Mesodermal cell (in vitro differentiated cells): Measurements from ENCODE around the gene FATE1.

Experiments used
- H3K27ac ChIP-seq: 2 replicates; pipeline ENCODE4 v1.7.0; 2013; ENCODE audit warnings: mild to moderate bottlenecking, low read depth, low read length, moderate library complexity; ENCODE audit not compliant: severe bottlenecking
- H3K36me3 ChIP-seq: 2 replicates; pipeline ENCODE4 v1.7.1; 2013; ENCODE audit warnings: mild to moderate bottlenecking, low read length, moderate library complexity; ENCODE audit not compliant: control insufficient read depth, insufficient read depth
- H3K4me1 ChIP-seq: one replicate; pipeline ENCODE4 v1.7.1; 2013; ENCODE audit warnings: mild to moderate bottlenecking, low read length; ENCODE audit not compliant: insufficient read depth, control insufficient read depth, poor library complexity, severe bottlenecking
- H3K4me3 ChIP-seq: 2 replicates; pipeline ENCODE4 v1.7.0; 2013; ENCODE audit warnings: low read length, control low read depth, mild to moderate bottlenecking; ENCODE audit not compliant: insufficient read depth, poor library complexity, severe bottlenecking; ENCODE audit errors: extremely low read depth
- H3K9me3 ChIP-seq: 2 replicates; pipeline ENCODE4 v1.7.1; 2013; ENCODE audit warnings: mild to moderate bottlenecking, low read length, moderate library complexity; ENCODE audit not compliant: control insufficient read depth
- WGBS, 2 experiments: methylation state at CpG; one replicate each; pipeline ENCODE4 v1.1.5; 2013; ENCODE audit warnings: missing lambda C conversion rate in 2 of 2; ENCODE audit not compliant: insufficient coverage in 2 of 2; 5-methylcytosine and 5-hydroxymethylcytosine counted together

FATE1 gene

GRCh38 chrX:151742311-151742710, 26.5 kb downstream of the FATE1 start:
- Histone ChIP-seq H3K4me3 (no peak overlapping the region), H3K4me1 (no peaks in the 10 kb centered on the region), H3K36me3 (no peaks in the 10 kb centered on the region), H3K27ac (no peak overlapping the region), H3K9me3 (no peaks in the 10 kb centered on the region)
- 83% methylated on average over 1 of the region's 5 CpGs; no CpG with 5 or more reads in 1 of the 2 experiments for WGBS, 2 experiments

GRCh38 chrX:151743651-151744470, 28.0 kb downstream of the FATE1 start:
- no peak overlapping the region for H3K27ac ChIP-seq
- H3K4me3 ChIP-seq: no peak overlapping the region
- no peaks in the 10 kb centered on the region for H3K9me3 ChIP-seq
- no peaks in the 10 kb centered on the region for H3K4me1 ChIP-seq
- H3K36me3 ChIP-seq: no peaks in the 10 kb centered on the region
- 93% methylated on average over 12 to 18 of the region's 21 CpGs for WGBS, 2 experiments

DNA sequence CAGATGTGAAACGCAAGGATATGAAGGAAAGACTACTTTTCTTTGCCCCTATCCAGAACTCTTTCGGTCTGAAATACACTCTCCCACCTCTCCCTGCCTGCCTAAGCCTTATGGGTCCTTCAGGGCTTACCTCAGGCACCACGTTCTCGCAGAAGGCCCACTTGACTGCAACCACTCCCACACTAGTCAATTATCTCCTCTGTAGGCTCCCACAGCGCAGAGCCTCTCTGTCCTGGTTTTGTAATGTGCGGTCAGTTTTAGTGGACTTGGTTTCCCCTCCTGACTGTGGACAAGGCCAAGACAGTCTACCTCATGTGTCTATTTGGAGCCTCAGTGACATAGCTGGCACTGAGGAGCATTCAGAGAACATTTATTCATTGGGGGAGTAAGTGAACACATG, 29.8 kb downstream of the FATE1 start:
- no peaks in the 10 kb centered on the region for H3K9me3 ChIP-seq
- peaks cover 3% of the 10 kb centered on the region for H3K4me1 ChIP-seq
- H3K36me3 ChIP-seq: no peaks in the 10 kb centered on the region
- WGBS, 2 experiments: 80 to 84% methylated on average over 1 to 3 of the region's 6 CpGs
- no peak overlapping the region for H3K4me3 ChIP-seq
- no peak overlapping the region for H3K27ac ChIP-seq

- no peak overlapping the region for H3K4me3 ChIP-seq
- H3K4me1 ChIP-seq: peaks cover 3% of the 10 kb centered on the region
- WGBS, 2 experiments: no CpG with 5 or more reads among the region's 2 CpGs
- no peak overlapping the region for H3K27ac ChIP-seq
- no peaks in the 10 kb centered on the region for H3K9me3 ChIP-seq
- no peaks in the 10 kb centered on the region for H3K36me3 ChIP-seq
Measured at GRCh38 chrX:151746502-151746901, 30.7 kb downstream of the FATE1 start.

GRCh38 chrX:151750511-151750910, 34.7 kb downstream of the FATE1 start:
- H3K9me3 ChIP-seq: no peaks in the 10 kb centered on the region
- H3K4me1 ChIP-seq: peaks cover 6% of the 10 kb centered on the region
- no peak overlapping the region for H3K4me3 ChIP-seq
- H3K36me3 ChIP-seq: no peaks in the 10 kb centered on the region
- H3K27ac ChIP-seq: no peak overlapping the region
- WGBS, 2 experiments: 96 to 100% methylated on average over 4 to 5 of the region's 5 CpGs

DNA sequence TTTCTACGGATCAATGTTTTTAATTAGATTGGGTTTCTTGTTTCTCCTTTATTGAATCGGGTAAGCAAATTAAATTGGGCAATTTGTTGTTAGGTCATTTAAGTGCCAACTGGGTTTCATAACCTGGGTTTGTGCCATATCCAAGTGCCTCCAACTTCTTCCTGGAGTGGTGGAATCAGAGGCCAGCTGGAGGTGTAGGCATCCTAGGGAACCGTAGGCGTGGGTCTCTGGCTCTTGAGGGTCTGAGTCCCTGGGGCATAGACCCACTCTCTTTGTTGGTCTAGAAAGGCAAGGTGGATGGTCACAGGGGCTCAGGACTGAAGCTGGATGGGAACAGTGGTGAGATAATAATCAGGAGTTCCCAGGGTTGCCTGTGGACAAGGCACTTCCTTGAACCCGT, 37.0 kb downstream of the FATE1 start:
- peaks cover 6% of the 10 kb centered on the region for H3K4me1 ChIP-seq
- WGBS, 2 experiments: 88% methylated on average over 5 of the region's 5 CpGs; no CpG with 5 or more reads in 1 of the 2 experiments
- no peaks in the 10 kb centered on the region for H3K9me3 ChIP-seq
- no peak overlapping the region for H3K4me3 ChIP-seq
- H3K36me3 ChIP-seq: no peaks in the 10 kb centered on the region
- H3K27ac ChIP-seq: no peak overlapping the region

DNA sequence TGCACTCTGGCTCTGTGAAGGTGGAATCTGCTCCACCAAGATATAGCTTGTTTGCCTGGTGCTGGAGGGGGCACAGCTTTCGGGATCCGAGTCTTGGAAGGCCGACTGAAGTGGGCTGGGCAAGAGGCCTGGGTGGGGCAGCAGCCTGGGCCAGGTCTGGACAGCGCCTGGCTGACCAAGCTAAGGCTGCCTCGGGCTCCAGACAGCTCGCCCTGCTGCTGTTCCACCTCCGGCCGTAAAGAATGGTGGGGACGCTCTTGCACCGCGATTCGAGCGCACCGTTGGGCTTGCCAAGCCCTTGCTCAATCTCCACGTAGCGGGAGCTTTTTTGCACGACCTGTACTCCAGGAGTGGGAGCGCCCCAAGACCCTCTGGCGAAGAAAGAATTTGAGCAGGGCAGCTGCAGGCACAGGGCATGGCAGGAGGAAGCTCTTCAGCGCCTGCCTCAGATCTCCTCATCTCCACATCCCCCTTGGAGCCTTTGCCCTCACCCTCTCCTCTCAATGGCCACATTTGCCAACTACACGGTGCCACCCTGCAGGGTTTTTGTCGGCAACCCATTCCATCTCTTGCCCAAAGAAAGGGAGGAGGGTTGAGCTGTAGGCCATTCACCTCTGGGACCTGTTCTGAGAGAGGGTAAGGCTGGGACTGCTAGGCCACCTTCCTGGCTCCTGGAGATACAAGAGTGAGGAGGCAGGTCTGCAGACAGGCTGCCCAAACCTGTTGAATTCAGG, 37.6 kb downstream of the FATE1 start:
- Histone ChIP-seq H3K36me3 (no peaks in the 10 kb centered on the region), H3K4me1 (peaks cover 6% of the 10 kb centered on the region), H3K27ac (no peak overlapping the region), H3K4me3 (no peak overlapping the region), H3K9me3 (no peaks in the 10 kb centered on the region)
- WGBS, 2 experiments: 12 to 40% methylated on average over 1 to 9 of the region's 22 CpGs

DNA sequence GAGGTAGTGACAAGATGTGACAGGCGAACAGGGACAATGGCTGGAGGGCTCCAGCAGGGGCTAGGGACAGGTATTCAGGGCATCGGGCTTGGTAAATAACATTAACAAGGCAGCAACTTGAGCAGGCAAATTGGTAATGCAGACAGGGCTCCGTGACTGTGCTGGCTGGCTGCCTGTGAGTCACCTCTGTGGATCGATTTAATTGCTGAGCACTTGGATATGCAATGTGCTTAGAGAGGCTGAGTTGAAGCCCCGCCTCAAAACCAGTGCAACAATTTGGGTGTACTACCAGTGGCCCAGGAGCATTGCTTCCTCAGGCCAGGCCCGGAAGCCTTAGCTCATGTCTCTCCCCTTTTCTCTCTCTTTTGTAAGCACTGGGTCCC, 38.2 kb downstream of the FATE1 start:
- H3K4me1 ChIP-seq: peaks cover 5% of the 10 kb centered on the region
- no peak overlapping the region for H3K4me3 ChIP-seq
- H3K36me3 ChIP-seq: no peaks in the 10 kb centered on the region
- H3K27ac ChIP-seq: no peak overlapping the region
- H3K9me3 ChIP-seq: no peaks in the 10 kb centered on the region
- WGBS, 2 experiments: 61 to 62% methylated on average over 4 to 5 of the region's 6 CpGs

GRCh38 chrX:151754641-151755215, 38.9 kb downstream of the FATE1 start:
- Histone ChIP-seq H3K4me3 (no peak overlapping the region), H3K36me3 (no peaks in the 10 kb centered on the region)
- WGBS, 2 experiments: 92 to 93% methylated on average over 3 to 9 of the region's 11 CpGs

GRCh38 chrX:151759041-151759708, 43.3 kb downstream of the FATE1 start:
- 93 to 100% methylated on average over 1 to 3 of the region's 11 CpGs for WGBS, 2 experiments
- Histone ChIP-seq H3K36me3 (no peaks in the 10 kb centered on the region), H3K4me1 (peaks cover 3% of the 10 kb centered on the region), H3K4me3 (no peak overlapping the region), H3K27ac (no peak overlapping the region), H3K9me3 (no peaks in the 10 kb centered on the region)

More at GRCh38 chrX:151754641-151755215, 38.9 kb downstream of the FATE1 start:
- Histone ChIP-seq H3K27ac (no peak overlapping the region), H3K4me1 (peaks cover 3% of the 10 kb centered on the region), H3K9me3 (no peaks in the 10 kb centered on the region)
